ENCODE results near the gene ULK4.

- TF ChIP-seq SP1 (IDR thresholded peaks at IDR 0.05) = no peak
- no peak for TF ChIP-seq PKNOX1 (IDR thresholded peaks at IDR 0.05)
- TF ChIP-seq SUZ12 (IDR thresholded peaks at IDR 0.05) = no peak
- TF ChIP-seq FOXA1 (IDR thresholded peaks at IDR 0.05) = no peak
These were observed 685.7 kb downstream of the ULK4 start for GRCh38 chr3:41276191-41276590.
